Karpas-422 (cell line): ENCODE measurements around the gene LRRC4B. TPM values are rescaled to one million over a fixed set of nuclear protein-coding genes. Genes with fewer than 3 reads are reported as not detected.
A peak's percentile ranks its signal among the peaks of the same experiment; 100 is the strongest.

Experiments
- DNase-seq: peaks from one replicate; pipeline ENCODE4 v3.0.0-alpha.2; 2015
- H2AFZ ChIP-seq: fragments of 200-600 bp; sonication (generic); 2 replicates; pipeline ENCODE4 v1.6.1; 2014; ENCODE audit warnings: antibody characterized with exemption, low read length, mixed read lengths
- H3K27ac ChIP-seq: fragments of 200-600 bp; sonication (generic); 2 replicates; pipeline ENCODE4 v1.5.1; 2014; ENCODE audit warnings: mild to moderate bottlenecking, low read length, moderate library complexity
- H3K27me3 ChIP-seq: fragments of 200-600 bp; sonication (generic); 2 replicates; pipeline ENCODE4 v1.6.1; 2014; ENCODE audit warnings: low read length, mixed read lengths
- H3K36me3 ChIP-seq: fragments of 200-600 bp; sonication (generic); 2 replicates; pipeline ENCODE4 v1.6.1; 2014; ENCODE audit warnings: low read length, mixed read lengths; ENCODE audit not compliant: insufficient read depth
- H3K4me1 ChIP-seq: fragments of 200-600 bp; sonication (generic); 2 replicates; pipeline ENCODE4 v1.6.1; 2014; ENCODE audit warnings: mild to moderate bottlenecking, low read length, mixed read lengths
- H3K4me2 ChIP-seq: fragments of 200-600 bp; sonication (generic); 2 replicates; pipeline ENCODE4 v1.6.1; 2014; ENCODE audit warnings: low read length, low read depth, mild to moderate bottlenecking; ENCODE audit not compliant: poor library complexity, severe bottlenecking
- H3K4me3 ChIP-seq: fragments of 200-600 bp; sonication (generic); 2 replicates; pipeline ENCODE4 v1.5.1; 2014; ENCODE audit warnings: mild to moderate bottlenecking, antibody characterized with exemption, low read length, mixed read lengths
- H3K79me2 ChIP-seq: fragments of 200-600 bp; sonication (generic); 2 replicates; pipeline ENCODE4 v1.6.1; 2014; ENCODE audit warnings: mild to moderate bottlenecking, low read length, mixed read lengths
- H3K9ac ChIP-seq: fragments of 200-600 bp; sonication (generic); 2 replicates; pipeline ENCODE4 v1.6.0; 2014; ENCODE audit warnings: low read length
- H3K9me2 ChIP-seq: fragments of 200-600 bp; sonication (generic), shearing (Covaris generic); replicated peaks from 2 replicates; pipeline ENCODE4 v1.6.0; 2014; ENCODE audit warnings: mild to moderate bottlenecking, low read length, moderate library complexity; ENCODE audit not compliant: insufficient read depth
- H3K9me3 ChIP-seq: fragments of 300-700, 200-600 bp; sonication (generic); 2 replicates; pipeline ENCODE4 v1.6.1; 2014; ENCODE audit warnings: low read length, mixed read lengths
- H4K20me1 ChIP-seq: fragments of 200-600 bp; sonication (generic); 2 replicates; pipeline ENCODE4 v1.6.1; 2014; ENCODE audit warnings: mild to moderate bottlenecking, antibody characterized with exemption, low read length, low read depth; ENCODE audit not compliant: insufficient read depth
- total RNA-seq: library from RNA; depleted of rRNA; stranded (reverse); fragments of >200 nt; shearing (Covaris generic); gene quantifications from 2 replicates; pipeline ENCODE4 v1.2.3, GENCODE V29; 2014; ENCODE audit warnings: low replicate concordance

Gene LRRC4B
- total RNA-seq, 1 experiment from 2014 or later, result not detected

GRCh38 chr19:50516964-50517703 is 51.1 kb downstream of the LRRC4B start:
- Histone ChIP-seq H3K27me3 (no peaks in the 10 kb centered on the region), H3K4me3 (no peak overlapping the region), H2AFZ (no peak overlapping the region), H3K4me1 (peaks cover under 1% of the 10 kb centered on the region), H3K9me2 (no peaks in the 10 kb centered on the region), H3K9ac (no peak overlapping the region), H3K4me2 (no peak overlapping the region), H4K20me1 (no peaks in the 10 kb centered on the region), H3K9me3 (no peaks in the 10 kb centered on the region; the same call in 1 of the 2 replicates), H3K79me2 (no peaks in the 10 kb centered on the region), H3K27ac (no peak overlapping the region), H3K36me3 (no peaks in the 10 kb centered on the region)
- no peak for DNase-seq

GRCh38 chr19:50516456-50516855 is 51.8 kb downstream of the LRRC4B start:
- Histone ChIP-seq H4K20me1 (no peaks in the 10 kb centered on the region), H3K27ac (no peak overlapping the region), H3K79me2 (no peaks in the 10 kb centered on the region), H3K4me1 (peaks cover 7% of the 10 kb centered on the region), H3K9ac (no peak overlapping the region), H3K4me3 (no peak overlapping the region), H3K4me2 (no peak overlapping the region), H3K9me2 (no peaks in the 10 kb centered on the region), H3K36me3 (no peaks in the 10 kb centered on the region), H3K27me3 (no peaks in the 10 kb centered on the region), H2AFZ (no peak overlapping the region), H3K9me3 (no peaks in the 10 kb centered on the region; the same call in 1 of the 2 replicates)
- DNase-seq, result peak; percentile 41

GRCh38 chr19:50515168-50515561 is 53.1 kb downstream of the LRRC4B start:
- Histone ChIP-seq H3K4me1 (peaks cover 13% of the 10 kb centered on the region), H3K4me3 (no peak overlapping the region), H3K79me2 (no peaks in the 10 kb centered on the region; the same call in 1 of the 2 replicates), H3K9me2 (no peaks in the 10 kb centered on the region), H3K9ac (no peak overlapping the region), H3K9me3 (no peaks in the 10 kb centered on the region; the same call in 1 of the 2 replicates), H3K36me3 (no peaks in the 10 kb centered on the region), H3K27ac (no peak overlapping the region), H3K4me2 (no peak overlapping the region), H3K27me3 (no peaks in the 10 kb centered on the region), H2AFZ (no peak overlapping the region), H4K20me1 (no peaks in the 10 kb centered on the region)
- no peak for DNase-seq

GRCh38 chr19:50514346-50515167 is 53.7 kb downstream of the LRRC4B start:
- Histone ChIP-seq H3K9me2 (no peaks in the 10 kb centered on the region), H3K27me3 (no peaks in the 10 kb centered on the region), H3K4me2 (no peak overlapping the region), H3K9ac (no peak overlapping the region), H4K20me1 (no peaks in the 10 kb centered on the region), H3K27ac (no peak overlapping the region), H3K9me3 (no peaks in the 10 kb centered on the region; the same call in 1 of the 2 replicates), H3K4me1 (peaks cover 16% of the 10 kb centered on the region), H2AFZ (no peak overlapping the region), H3K79me2 (no peaks in the 10 kb centered on the region; the same call in 1 of the 2 replicates), H3K36me3 (no peaks in the 10 kb centered on the region), H3K4me3 (no peak overlapping the region)
- no peak for DNase-seq

GRCh38 chr19:50513746-50514345 is 54.4 kb downstream of the LRRC4B start, which contains the start of gene ASPDH:
Gene ASPDH, minus strand, starts transcription at chr19:50513913. Its CDS starts 90 bp downstream, at chr19:50513823.
- Histone ChIP-seq H3K4me2 (no peak within 1 kb of the TSS), H4K20me1 (no peaks in the 10 kb centered on the region), H3K9ac (no peak within 1 kb of the TSS), H3K4me1 (peaks cover 16% of the 10 kb centered on the region), H3K79me2 (no peaks in the 10 kb centered on the region; the same call in 1 of the 2 replicates), H3K9me2 (no peaks in the 10 kb centered on the region), H2AFZ (no peak within 1 kb of the TSS), H3K9me3 (no peaks in the 10 kb centered on the region; the same call in 1 of the 2 replicates), H3K36me3 (no peaks in the 10 kb centered on the region), H3K27ac (no peak within 1 kb of the TSS), H3K27me3 (no peaks in the 10 kb centered on the region), H3K4me3 (no peak within 1 kb of the TSS)
- DNase-seq, result peak; percentile 57

- Histone ChIP-seq H3K9me3 (no peaks in the 10 kb centered on the region; the same call in 1 of the 2 replicates), H3K79me2 (no peaks in the 10 kb centered on the region; the same call in 1 of the 2 replicates), H3K27ac (no peak overlapping the region), H3K4me2 (no peak overlapping the region), H2AFZ (no peak overlapping the region), H3K27me3 (no peaks in the 10 kb centered on the region), H3K9me2 (no peaks in the 10 kb centered on the region), H3K4me3 (no peak overlapping the region), H3K36me3 (no peaks in the 10 kb centered on the region), H4K20me1 (no peaks in the 10 kb centered on the region), H3K4me1 (peaks cover 16% of the 10 kb centered on the region), H3K9ac (no peak overlapping the region)
- no peak for DNase-seq
Observed at GRCh38 chr19:50512999-50513745, 55.1 kb downstream of the LRRC4B start.

GRCh38 chr19:50512112-50512998 is 55.9 kb downstream of the LRRC4B start:
- peaks cover 16% of the 10 kb centered on the region for H3K4me1 ChIP-seq
- H3K4me3 ChIP-seq, result peak overlapping the region; percentile 77
- no peak overlapping the region for H2AFZ ChIP-seq
- H3K36me3 ChIP-seq, result no peaks in the 10 kb centered on the region
- no peaks in the 10 kb centered on the region; the same call in 1 of the 2 replicates for H3K79me2 ChIP-seq
- peak overlapping the region; percentile 72 for H3K9ac ChIP-seq
- H4K20me1 ChIP-seq, result no peaks in the 10 kb centered on the region
- peak overlapping the region; percentile 65 for H3K4me2 ChIP-seq
- H3K27me3 ChIP-seq, result no peaks in the 10 kb centered on the region
- H3K27ac ChIP-seq, result no peak overlapping the region
- H3K9me3 ChIP-seq, result no peaks in the 10 kb centered on the region
- no peak for DNase-seq
- no peaks in the 10 kb centered on the region for H3K9me2 ChIP-seq
